Measurements from ENCODE around the gene ABHD2. TPM values are rescaled to one million over a fixed set of nuclear protein-coding genes. Genes with fewer than 3 reads are reported as not detected.
"Not testable (repeated sequence)": the region's sequence is repeated elsewhere in the genome, so short reads cannot be mapped to it uniquely, and the experiment has no call there.

ABHD2 gene
- total RNA-seq, 1 experiment from 2014 or later: 25.7 TPM

- no peak for DNase-seq (ENCODE audit: low spot score)
Measured at GRCh38 chr15:89119489-89120478, 31.5 kb downstream of the ABHD2 start.

- DNase-seq (ENCODE audit: low spot score): not testable (repeated sequence)
Measured at GRCh38 chr15:89120479-89121000, 32.3 kb downstream of the ABHD2 start.

GRCh38 chr15:89121414-89121813 lies 33.2 kb downstream of the ABHD2 start:
- no peak for DNase-seq (ENCODE audit: low spot score)

- DNase-seq (ENCODE audit: low spot score): no peak
Measured at GRCh38 chr15:89122505-89123180, 34.4 kb downstream of the ABHD2 start.

GRCh38 chr15:89123181-89123525 lies 34.9 kb downstream of the ABHD2 start:
- no peak for DNase-seq (ENCODE audit: low spot score)

GRCh38 chr15:89125088-89125826 lies 37.0 kb downstream of the ABHD2 start:
- no peak for DNase-seq (ENCODE audit: low spot score)

GRCh38 chr15:89126009-89126408 lies 37.8 kb downstream of the ABHD2 start:
- no peak for DNase-seq (ENCODE audit: low spot score)

- no peak for DNase-seq (ENCODE audit: low spot score)
Measured at GRCh38 chr15:89127054-89127702, 38.9 kb downstream of the ABHD2 start.

- DNase-seq (ENCODE audit: low spot score): no peak
Measured at GRCh38 chr15:89128320-89129122, 40.3 kb downstream of the ABHD2 start.

- peak; percentile 16 for DNase-seq (ENCODE audit: low spot score)
Measured at GRCh38 chr15:89129123-89129815, 41.0 kb downstream of the ABHD2 start.

- DNase-seq (ENCODE audit: low spot score): no peak
Measured at GRCh38 chr15:89129816-89130134, 41.5 kb downstream of the ABHD2 start.

- no peak for DNase-seq (ENCODE audit: low spot score)
Measured at GRCh38 chr15:89130201-89130600, 41.9 kb downstream of the ABHD2 start.

- no peak for DNase-seq (ENCODE audit: low spot score)
Measured at GRCh38 chr15:89131731-89132130, 43.5 kb downstream of the ABHD2 start.

GRCh38 chr15:89132611-89133507 lies 44.6 kb downstream of the ABHD2 start:
- no peak for DNase-seq (ENCODE audit: low spot score)

- not testable (repeated sequence) for DNase-seq (ENCODE audit: low spot score)
Measured at GRCh38 chr15:89135387-89136077, 47.3 kb downstream of the ABHD2 start.

- DNase-seq (ENCODE audit: low spot score): no peak
Measured at GRCh38 chr15:89136078-89136806, 48.0 kb downstream of the ABHD2 start.

- DNase-seq (ENCODE audit: low spot score): no peak
Measured at GRCh38 chr15:89136818-89137772, 48.8 kb downstream of the ABHD2 start.
